ENCODE results near the gene PCNP. TPM values are rescaled to one million over a fixed set of nuclear protein-coding genes. Genes with fewer than 3 reads are reported as not detected.

Gene PCNP
- total and polyA plus RNA-seq, 9 of the 15 experiments (the other 6 are each of a cell fraction or from before 2014, with no cell fraction given) = 54.3 to 170 (median 150) TPM

DNA sequence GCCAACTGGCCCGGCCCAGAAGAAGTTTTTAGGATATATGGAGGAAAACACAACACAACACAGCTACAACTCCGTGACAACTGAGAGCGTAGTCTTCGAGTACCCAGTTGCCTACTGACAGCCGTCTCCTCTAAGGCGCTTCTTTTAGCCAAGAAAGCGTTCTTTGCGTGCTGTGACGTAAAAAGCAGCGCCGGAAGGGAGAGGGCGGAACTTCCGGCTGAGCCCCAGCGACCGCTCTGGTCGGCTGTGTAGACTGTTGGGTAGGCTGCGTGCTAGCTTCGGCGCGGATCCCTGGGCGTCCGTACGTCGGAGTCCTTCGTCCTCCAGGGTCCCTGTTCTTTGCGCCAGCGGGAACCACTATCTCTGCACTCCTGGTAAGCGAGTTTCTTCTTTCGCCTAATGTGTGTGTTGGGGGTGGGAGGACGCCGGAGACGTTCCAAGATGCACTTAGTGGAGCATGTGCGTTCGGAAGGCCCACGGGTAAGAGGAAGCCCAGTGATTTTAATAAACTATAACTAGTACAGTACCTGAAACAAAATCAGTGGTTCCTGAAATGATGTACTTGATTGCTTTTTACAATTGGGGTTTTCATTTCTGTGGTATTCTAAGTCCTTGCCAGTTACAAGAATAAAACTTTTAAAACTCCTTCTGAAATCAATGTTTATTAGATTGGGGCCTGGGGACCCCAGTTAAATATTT is 12.2 kb upstream of the PCNP start, which contains the start of gene TRMT10C (continued):
- TF ChIP-seq USF1 (CRISPR knock-in tag; IDR thresholded peaks at IDR 0.05) = no peak
- TF ChIP-seq JUNB (CRISPR knock-in tag; conservative IDR thresholded peaks at IDR 0.05) = no peak
- TF ChIP-seq CHCHD3 (CRISPR knock-in tag; IDR thresholded peaks at IDR 0.05) = no peak
- TF ChIP-seq MYBL2 (IDR thresholded peaks at IDR 0.05; ENCODE audit: low read depth) = no peak
- no peak for TF ChIP-seq MYBL2 (CRISPR knock-in tag; IDR thresholded peaks at IDR 0.05; ENCODE audit: borderline replicate concordance)
- TF ChIP-seq SPI1 (IDR thresholded peaks at IDR 0.05; ENCODE audit: borderline replicate concordance, low read depth, low read length) = no peak
- no peak for TF ChIP-seq ZNF589 (CRISPR knock-in tag; IDR thresholded peaks at IDR 0.05; ENCODE audit: low read depth)
- TF ChIP-seq IRF9 (tag; IDR thresholded peaks at IDR 0.05) = no peak
- peak; percentile 95 for TF ChIP-seq CREB1 (IDR thresholded peaks at IDR 0.05)
- peak; percentile 96 for TF ChIP-seq CREB1 (CRISPR knock-in tag; IDR thresholded peaks at IDR 0.05)
- TF ChIP-seq, protein P1, sequence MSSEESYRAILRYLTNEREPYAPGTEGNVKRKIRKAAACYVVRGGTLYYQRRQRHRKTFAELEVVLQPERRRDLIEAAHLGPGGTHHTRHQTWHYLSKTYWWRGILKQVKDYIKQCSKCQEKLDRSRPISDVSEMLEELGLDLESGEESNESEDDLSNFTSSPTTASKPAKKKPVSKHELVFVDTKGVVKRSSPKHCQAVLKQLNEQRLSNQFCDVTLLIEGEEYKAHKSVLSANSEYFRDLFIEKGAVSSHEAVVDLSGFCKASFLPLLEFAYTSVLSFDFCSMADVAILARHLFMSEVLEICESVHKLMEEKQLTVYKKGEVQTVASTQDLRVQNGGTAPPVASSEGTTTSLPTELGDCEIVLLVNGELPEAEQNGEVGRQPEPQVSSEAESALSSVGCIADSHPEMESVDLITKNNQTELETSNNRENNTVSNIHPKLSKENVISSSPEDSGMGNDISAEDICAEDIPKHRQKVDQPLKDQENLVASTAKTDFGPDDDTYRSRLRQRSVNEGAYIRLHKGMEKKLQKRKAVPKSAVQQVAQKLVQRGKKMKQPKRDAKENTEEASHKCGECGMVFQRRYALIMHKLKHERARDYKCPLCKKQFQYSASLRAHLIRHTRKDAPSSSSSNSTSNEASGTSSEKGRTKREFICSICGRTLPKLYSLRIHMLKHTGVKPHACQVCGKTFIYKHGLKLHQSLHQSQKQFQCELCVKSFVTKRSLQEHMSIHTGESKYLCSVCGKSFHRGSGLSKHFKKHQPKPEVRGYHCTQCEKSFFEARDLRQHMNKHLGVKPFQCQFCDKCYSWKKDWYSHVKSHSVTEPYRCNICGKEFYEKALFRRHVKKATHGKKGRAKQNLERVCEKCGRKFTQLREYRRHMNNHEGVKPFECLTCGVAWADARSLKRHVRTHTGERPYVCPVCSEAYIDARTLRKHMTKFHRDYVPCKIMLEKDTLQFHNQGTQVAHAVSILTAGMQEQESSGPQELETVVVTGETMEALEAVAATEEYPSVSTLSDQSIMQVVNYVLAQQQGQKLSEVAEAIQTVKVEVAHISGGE (CRISPR knock-in tag; IDR thresholded peaks at IDR 0.05) = peak in 1 of 3 experiments; percentile 56; a peak in 2 of 6 replicates
- TF ChIP-seq TAF15 (IDR thresholded peaks at IDR 0.05; ENCODE audit: low read depth, low read length) = no peak
- no peak for TF ChIP-seq MTA2 (IDR thresholded peaks at IDR 0.05; ENCODE audit: low read depth)
- TF ChIP-seq PPARD (CRISPR knock-in tag; IDR thresholded peaks at IDR 0.05) = no peak
- TF ChIP-seq MEF2A (IDR thresholded peaks at IDR 0.05; ENCODE audit: control insufficient read depth, low read depth, low read length) = no peak
- TF ChIP-seq BDP1 (IDR thresholded peaks at IDR 0.05; ENCODE audit: insufficient read depth, insufficient read length) = no peak
- no peak for TF ChIP-seq STAG1 (CRISPR knock-in tag; IDR thresholded peaks at IDR 0.05; ENCODE audit: borderline replicate concordance)
- TF ChIP-seq, protein P2, sequence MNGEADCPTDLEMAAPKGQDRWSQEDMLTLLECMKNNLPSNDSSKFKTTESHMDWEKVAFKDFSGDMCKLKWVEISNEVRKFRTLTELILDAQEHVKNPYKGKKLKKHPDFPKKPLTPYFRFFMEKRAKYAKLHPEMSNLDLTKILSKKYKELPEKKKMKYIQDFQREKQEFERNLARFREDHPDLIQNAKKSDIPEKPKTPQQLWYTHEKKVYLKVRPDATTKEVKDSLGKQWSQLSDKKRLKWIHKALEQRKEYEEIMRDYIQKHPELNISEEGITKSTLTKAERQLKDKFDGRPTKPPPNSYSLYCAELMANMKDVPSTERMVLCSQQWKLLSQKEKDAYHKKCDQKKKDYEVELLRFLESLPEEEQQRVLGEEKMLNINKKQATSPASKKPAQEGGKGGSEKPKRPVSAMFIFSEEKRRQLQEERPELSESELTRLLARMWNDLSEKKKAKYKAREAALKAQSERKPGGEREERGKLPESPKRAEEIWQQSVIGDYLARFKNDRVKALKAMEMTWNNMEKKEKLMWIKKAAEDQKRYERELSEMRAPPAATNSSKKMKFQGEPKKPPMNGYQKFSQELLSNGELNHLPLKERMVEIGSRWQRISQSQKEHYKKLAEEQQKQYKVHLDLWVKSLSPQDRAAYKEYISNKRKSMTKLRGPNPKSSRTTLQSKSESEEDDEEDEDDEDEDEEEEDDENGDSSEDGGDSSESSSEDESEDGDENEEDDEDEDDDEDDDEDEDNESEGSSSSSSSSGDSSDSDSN (IDR thresholded peaks at IDR 0.05; ENCODE audit: borderline replicate concordance in 1 of 2, low read depth in 2 of 2, low read length in 2 of 2) = no peak
- TF ChIP-seq, protein P3, sequence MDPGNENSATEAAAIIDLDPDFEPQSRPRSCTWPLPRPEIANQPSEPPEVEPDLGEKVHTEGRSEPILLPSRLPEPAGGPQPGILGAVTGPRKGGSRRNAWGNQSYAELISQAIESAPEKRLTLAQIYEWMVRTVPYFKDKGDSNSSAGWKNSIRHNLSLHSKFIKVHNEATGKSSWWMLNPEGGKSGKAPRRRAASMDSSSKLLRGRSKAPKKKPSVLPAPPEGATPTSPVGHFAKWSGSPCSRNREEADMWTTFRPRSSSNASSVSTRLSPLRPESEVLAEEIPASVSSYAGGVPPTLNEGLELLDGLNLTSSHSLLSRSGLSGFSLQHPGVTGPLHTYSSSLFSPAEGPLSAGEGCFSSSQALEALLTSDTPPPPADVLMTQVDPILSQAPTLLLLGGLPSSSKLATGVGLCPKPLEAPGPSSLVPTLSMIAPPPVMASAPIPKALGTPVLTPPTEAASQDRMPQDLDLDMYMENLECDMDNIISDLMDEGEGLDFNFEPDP (CRISPR knock-in tag; IDR thresholded peaks at IDR 0.05) = no peak

Data from K562 (cell line).